ENCODE results near the gene CYLD.

CYLD gene

GRCh38 chr16:50719401-50720337 is 22.2 kb upstream of the CYLD start:
- no peak for DNase-seq (ENCODE audit: insufficient read length, low spot score)
- peak; percentile 2 for TF ChIP-seq CTCF (IDR thresholded peaks at IDR 0.05; ENCODE audit: insufficient read depth, missing control alignments)
- FAIRE-seq, result no peak

- DNase-seq (ENCODE audit: insufficient read length, low spot score) (no peak), FAIRE-seq (no peak)
- TF ChIP-seq CTCF (IDR thresholded peaks at IDR 0.05; ENCODE audit: insufficient read depth, missing control alignments), result no peak
Measured at GRCh38 chr16:50721549-50722404, 20.1 kb upstream of the CYLD start.

- no peak for FAIRE-seq
- DNase-seq (ENCODE audit: insufficient read length, low spot score), result no peak
Measured at GRCh38 chr16:50722405-50722737, 19.5 kb upstream of the CYLD start.

GRCh38 chr16:50722960-50723359 is 18.9 kb upstream of the CYLD start:
- no peak for DNase-seq (ENCODE audit: insufficient read length, low spot score)
- no peak for TF ChIP-seq CTCF (IDR thresholded peaks at IDR 0.05; ENCODE audit: insufficient read depth, missing control alignments)
- FAIRE-seq, result no peak

More at GRCh38 chr16:50722405-50722737, 19.5 kb upstream of the CYLD start:
- no peak for TF ChIP-seq CTCF (IDR thresholded peaks at IDR 0.05; ENCODE audit: insufficient read depth, missing control alignments)

- no peak for FAIRE-seq
- TF ChIP-seq CTCF (IDR thresholded peaks at IDR 0.05; ENCODE audit: insufficient read depth, missing control alignments), result no peak
Measured at GRCh38 chr16:50724306-50724705, 17.6 kb upstream of the CYLD start.

GRCh38 chr16:50731130-50731988 is 10.5 kb upstream of the CYLD start:
- no peak for DNase-seq (ENCODE audit: insufficient read length, low spot score)
- FAIRE-seq, result no peak
- no peak for TF ChIP-seq CTCF (IDR thresholded peaks at IDR 0.05; ENCODE audit: insufficient read depth, missing control alignments)

More at GRCh38 chr16:50724306-50724705, 17.6 kb upstream of the CYLD start:
- no peak for DNase-seq (ENCODE audit: insufficient read length, low spot score)

Data from D721Med (cell line).